Measurements from ENCODE around the gene ZNF777.
"Not testable (repeated sequence)": the region's sequence is repeated elsewhere in the genome, so short reads cannot be mapped to it uniquely, and the experiment has no call there.

Gene ZNF777

GRCh38 chr7:149397470-149398043 lies 63.3 kb downstream of the ZNF777 start:
- in situ Hi-C loops (cut with MboI; ENCODE audit: low sequenced_read_pairs): no loop called here
- H3K9me3 ChIP-seq: no peaks in the 10 kb centered on the region
- no peak for DNase-seq (ENCODE audit: low spot score in 2 of 2)
- H3K4me1 ChIP-seq: no peaks in the 10 kb centered on the region
- no peak overlapping the region for H3K4me3 ChIP-seq
- H3K36me3 ChIP-seq (replicated peaks): no peaks in the 10 kb centered on the region
- no peaks in the 10 kb centered on the region for H3K27me3 ChIP-seq (ENCODE audit: low read depth)

- H3K4me1 ChIP-seq; DNase-seq (ENCODE audit: low spot score in 2 of 2); in situ Hi-C loops (cut with MboI; ENCODE audit: low sequenced_read_pairs); H3K27me3 ChIP-seq (ENCODE audit: low read depth); H3K4me3 ChIP-seq; H3K36me3 ChIP-seq (replicated peaks); H3K9me3 ChIP-seq: not testable (repeated sequence)
These were observed 72.1 kb downstream of the ZNF777 start for GRCh38 chr7:149388550-149389335.

- H3K36me3 ChIP-seq (replicated peaks); in situ Hi-C loops (cut with MboI; ENCODE audit: low sequenced_read_pairs): not testable (repeated sequence)
These were observed 74.3 kb downstream of the ZNF777 start for GRCh38 chr7:149386514-149386913.

GRCh38 chr7:149385195-149385950 lies 75.5 kb downstream of the ZNF777 start:
- Histone ChIP-seq H3K9me3 (no peaks in the 10 kb centered on the region), H3K4me1 (no peaks in the 10 kb centered on the region), H3K36me3 (replicated peaks) (no peaks in the 10 kb centered on the region), H3K4me3 (no peak overlapping the region), H3K27me3 (ENCODE audit: low read depth) (no peaks in the 10 kb centered on the region)
- in situ Hi-C loops (cut with MboI; ENCODE audit: low sequenced_read_pairs): no loop called here
- no peak for DNase-seq (ENCODE audit: low spot score in 2 of 2)

More at GRCh38 chr7:149386514-149386913, 74.3 kb downstream of the ZNF777 start:
- H3K4me3 ChIP-seq; DNase-seq (ENCODE audit: low spot score in 2 of 2); H3K27me3 ChIP-seq (ENCODE audit: low read depth); H3K4me1 ChIP-seq; H3K9me3 ChIP-seq: not testable (repeated sequence)
